HG03442 (cell line): Measurements from ENCODE around the gene SELL.
"Not testable (repeated sequence)": the region's sequence is repeated elsewhere in the genome, so short reads cannot be mapped to it uniquely, and the experiment has no call there.

Source experiments
- ATAC-seq: cut with Tn5 transposase; IDR thresholded peaks from one replicate; pipeline ENCODE4 v1.9.1; 2021; ENCODE audit warnings: mild to moderate bottlenecking, moderate library complexity; ENCODE audit not compliant: unreplicated experiment

The SELL gene

DNA sequence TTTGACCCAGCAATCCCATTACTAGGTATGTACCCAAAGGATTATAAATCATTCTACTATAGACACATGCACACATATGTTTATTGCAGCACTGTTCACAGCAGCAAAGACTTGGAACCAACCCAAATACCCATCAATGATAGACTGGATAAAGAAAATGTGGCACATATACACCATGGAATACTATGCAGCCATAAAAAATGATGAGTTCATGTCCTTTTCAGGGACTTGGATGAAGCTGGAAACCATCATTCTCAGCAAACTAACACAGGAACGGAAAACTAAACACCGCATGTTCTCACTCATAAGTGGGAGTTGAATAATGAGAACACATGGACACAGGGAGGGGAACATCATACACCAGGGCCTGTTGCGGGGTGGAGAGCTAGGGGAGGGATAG is 41.2 kb downstream of the SELL start:
- not testable (repeated sequence) for ATAC-seq

- not testable (repeated sequence) for ATAC-seq
Measured at GRCh38 chr1:169667699-169668596, 43.5 kb downstream of the SELL start.

GRCh38 chr1:169667227-169667639 is 44.2 kb downstream of the SELL start:
- ATAC-seq, result not testable (repeated sequence)

DNA sequence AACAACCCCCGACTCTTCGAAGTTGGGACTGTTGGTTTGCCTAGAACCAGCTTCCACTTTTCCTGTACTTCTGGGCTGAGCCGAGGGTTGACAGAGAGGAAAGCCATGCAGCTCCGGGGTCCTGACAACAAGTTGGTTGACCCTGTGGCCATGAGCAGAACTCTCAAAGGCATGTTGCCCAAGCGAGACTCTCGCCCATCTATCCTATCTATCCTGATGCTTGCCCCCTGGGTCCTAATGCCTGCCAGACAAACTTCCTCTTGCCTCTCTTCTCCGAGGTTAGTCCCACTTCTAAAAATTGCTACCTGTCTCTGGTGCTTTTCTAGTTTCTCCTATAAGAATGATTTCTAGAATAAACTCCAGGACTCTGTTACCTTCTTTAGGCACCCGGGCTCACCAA is 48.7 kb downstream of the SELL start:
- ATAC-seq, result not testable (repeated sequence)

DNA sequence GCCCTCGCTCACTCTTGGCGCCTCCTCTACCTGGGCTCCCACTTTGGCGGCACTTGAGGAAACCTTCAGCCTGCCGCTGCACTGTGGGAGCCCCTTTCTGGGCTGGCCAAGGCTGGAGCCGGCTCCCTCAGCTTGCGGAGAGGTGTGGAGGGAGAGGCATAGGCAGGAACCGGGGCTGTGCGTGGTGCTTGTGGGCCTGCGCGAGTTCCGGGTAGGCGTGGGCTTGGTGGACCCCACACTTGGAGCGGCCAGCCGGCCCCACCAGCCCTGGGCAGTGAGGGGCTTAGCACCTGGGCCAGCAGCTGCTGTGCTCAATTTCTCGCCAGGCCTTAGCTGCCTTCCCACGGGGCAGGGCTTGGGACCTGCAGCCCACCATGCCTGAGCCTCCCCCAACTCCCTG is 50.4 kb downstream of the SELL start:
- not testable (repeated sequence) for ATAC-seq

DNA sequence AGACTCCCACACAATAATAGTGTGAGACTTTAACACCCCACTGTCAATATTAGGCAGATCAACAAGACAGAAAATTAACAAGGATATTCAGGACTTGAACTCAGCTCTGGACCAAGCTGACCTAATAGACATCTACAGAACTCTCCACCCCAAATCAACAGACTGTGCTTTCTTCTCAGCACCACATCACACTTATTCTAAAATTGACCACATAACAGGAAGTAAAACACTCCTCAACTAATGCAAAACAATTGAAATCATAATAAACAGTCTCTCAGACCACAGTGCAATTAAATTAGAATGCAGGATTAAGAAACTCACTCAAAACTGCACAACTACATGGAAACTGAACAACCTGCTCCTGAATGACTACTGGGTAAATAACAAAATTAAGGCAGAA is 52.6 kb downstream of the SELL start:
- ATAC-seq, result not testable (repeated sequence)

DNA sequence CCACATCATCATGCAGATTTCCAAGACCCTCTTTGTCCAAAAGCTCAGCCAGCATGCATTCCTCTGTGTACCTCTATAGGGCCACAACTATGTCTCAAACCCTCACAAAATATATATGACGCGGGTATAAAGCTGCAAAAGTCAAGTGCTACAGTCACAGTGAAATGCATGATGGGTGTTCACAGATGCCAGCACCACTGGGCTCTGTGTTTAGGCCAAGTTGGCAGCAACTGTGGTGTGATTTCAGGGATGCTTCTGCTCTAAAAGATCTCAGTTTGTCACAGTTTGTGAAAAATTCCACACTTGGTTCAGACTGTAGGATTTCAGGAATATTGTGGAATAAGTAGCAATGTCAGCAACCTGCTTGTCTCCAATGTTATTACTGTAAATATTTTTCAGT is 57.5 kb downstream of the SELL start:
- ATAC-seq, result no peak

- ATAC-seq, result no peak
Measured at GRCh38 chr1:169651035-169651434, 60.4 kb downstream of the SELL start.

DNA sequence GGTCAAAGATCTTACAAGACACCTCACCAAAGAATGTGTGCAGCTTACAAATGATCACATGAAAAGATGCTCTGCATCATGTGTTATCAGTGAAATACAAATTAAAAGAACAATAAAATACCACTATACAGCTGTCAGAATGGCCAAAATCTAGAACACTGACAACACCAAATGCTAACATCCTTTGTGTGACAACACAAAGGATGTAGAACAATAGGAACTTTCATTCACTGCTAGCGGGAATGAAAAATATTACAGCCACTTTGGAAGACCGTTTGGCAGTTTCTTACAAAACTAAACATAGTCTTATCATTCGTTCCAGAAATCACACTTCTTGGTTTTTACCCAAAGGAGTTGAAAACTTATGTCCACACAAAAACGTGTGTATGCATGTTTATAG is 60.9 kb downstream of the SELL start:
- no peak for ATAC-seq

DNA sequence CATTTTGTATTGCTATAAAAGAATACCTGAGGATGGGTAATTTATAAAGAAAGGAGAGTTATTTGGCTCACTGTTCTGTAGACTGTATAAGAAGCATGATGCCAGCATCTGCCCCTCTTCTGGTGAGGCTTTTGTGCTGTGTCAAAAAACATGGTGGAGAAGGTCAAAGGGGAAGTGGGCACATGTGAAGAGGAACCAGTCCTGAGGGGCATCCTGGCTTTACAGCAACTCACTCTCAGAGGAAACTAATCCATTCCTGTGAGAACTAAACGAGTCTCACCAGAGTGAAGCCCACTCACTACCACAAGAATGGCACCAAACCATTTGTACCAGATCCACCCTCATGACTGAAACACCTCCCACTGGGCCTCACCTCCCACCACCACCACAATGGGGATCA is 62.7 kb downstream of the SELL start:
- no peak for ATAC-seq

DNA sequence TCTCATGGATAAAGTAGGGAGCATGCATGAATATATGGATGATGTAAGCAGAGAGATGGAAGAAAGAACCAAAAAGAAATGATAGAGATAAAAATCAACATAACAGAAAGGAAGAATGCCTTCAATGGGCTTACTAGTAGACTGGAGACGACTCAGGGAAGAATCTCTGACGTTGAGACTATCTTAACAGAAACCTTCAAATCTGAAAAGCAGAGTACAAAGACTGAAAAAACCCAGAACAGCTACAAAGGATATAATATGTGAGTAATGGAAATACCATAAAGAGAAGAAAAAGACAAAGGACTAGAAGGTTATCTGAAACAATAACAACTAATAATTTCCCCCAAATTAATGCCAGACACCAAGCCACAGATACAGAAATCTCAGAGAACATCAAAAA is 63.2 kb downstream of the SELL start:
- no peak for ATAC-seq

- no peak for ATAC-seq
Measured at GRCh38 chr1:169647512-169647911, 63.9 kb downstream of the SELL start.

DNA sequence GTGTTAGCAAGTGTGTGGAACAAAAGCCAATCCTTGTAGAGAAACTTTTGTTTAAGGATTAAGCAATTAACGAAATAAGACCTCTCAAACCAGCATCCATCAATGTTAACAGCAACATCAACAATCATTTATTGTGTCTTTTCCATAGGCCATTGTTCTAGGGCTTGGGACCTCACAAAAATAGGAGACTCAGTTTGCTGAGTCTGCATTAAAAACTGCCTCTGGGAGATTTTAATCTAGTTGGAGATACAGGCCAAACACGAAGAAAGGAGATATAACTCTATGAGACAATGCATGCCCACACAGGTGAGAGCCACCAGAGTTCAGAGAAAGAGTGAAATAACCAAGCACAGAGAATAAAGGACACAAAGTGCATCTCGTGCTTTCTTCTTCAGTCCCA is 67.1 kb downstream of the SELL start:
- no peak for ATAC-seq
